ENCODE measurements around the gene VPS26B.
"Not testable (repeated sequence)": the region's sequence is repeated elsewhere in the genome, so short reads cannot be mapped to it uniquely, and the experiment has no call there.

Gene VPS26B

GRCh38 chr11:134248910-134249480 is 24.5 kb downstream of the VPS26B start:
- peaks cover 26% of the 10 kb centered on the region for H3K4me1 ChIP-seq (ENCODE audit: control insufficient read depth, insufficient read depth, low read length)
- peaks cover 65% of the 10 kb centered on the region for H3K36me3 ChIP-seq (ENCODE audit: control insufficient read depth, insufficient read depth, low read length, severe bottlenecking)
- no peaks in the 10 kb centered on the region for H3K9me3 ChIP-seq (ENCODE audit: control insufficient read depth, low read length)
- no peaks in the 10 kb centered on the region for H3K27me3 ChIP-seq (replicated peaks; ENCODE audit: control insufficient read depth, insufficient read depth, low read length)
- no peak overlapping the region for H3K4me3 ChIP-seq (ENCODE audit: low read length)
- DNase-seq (ENCODE audit: low read depth) = no peak
- no peak overlapping the region for H3K9ac ChIP-seq (ENCODE audit: low read length)

DNA sequence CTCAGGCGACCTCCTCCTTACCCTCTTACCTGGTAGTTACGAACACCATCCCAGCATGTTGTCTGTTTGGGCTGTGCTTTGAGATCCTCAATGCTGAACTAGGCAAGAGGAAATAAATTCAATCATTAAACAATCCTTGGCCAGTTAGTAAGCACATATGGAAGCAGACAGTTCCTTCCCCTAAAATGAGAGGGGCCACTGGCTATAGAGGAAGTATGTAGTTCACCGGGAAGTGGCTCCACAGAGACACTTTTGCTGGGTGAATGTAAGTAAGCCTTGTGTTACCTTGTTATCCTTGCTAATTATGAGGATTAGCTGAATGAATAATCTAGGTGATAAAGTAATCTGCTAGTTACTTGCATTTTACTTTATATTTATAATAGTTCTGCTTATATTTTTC is 25.8 kb downstream of the VPS26B start:
- H3K36me3 ChIP-seq (ENCODE audit: control insufficient read depth, insufficient read depth, low read length, severe bottlenecking) = peaks cover 52% of the 10 kb centered on the region
- DNase-seq (ENCODE audit: low read depth) = no peak
- H3K4me1 ChIP-seq (ENCODE audit: control insufficient read depth, insufficient read depth, low read length) = peaks cover 34% of the 10 kb centered on the region
- no peaks in the 10 kb centered on the region for H3K9me3 ChIP-seq (ENCODE audit: control insufficient read depth, low read length)
- H3K4me3 ChIP-seq (ENCODE audit: low read length) = no peak overlapping the region
- H3K9ac ChIP-seq (ENCODE audit: low read length) = peak overlapping the region; percentile 60
- no peaks in the 10 kb centered on the region for H3K27me3 ChIP-seq (replicated peaks; ENCODE audit: control insufficient read depth, insufficient read depth, low read length)

DNA sequence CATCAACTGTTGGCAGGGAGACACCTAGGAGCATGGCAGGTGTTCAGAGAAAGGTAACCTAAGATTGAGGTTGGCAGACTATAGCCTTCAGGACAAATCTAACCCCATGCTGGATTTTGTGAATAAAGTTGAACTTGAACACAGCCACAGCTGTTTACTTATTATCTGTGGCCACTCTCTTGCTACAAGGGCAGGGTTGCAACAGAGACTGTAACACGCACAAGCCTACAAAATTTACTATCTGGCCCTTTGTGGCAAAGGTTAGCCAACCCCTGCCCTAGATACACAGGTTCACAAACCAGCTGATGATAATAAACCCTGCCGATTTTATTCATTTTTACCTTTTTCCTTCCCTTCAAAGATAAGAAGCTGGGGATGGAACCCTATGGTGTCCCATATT is 26.2 kb downstream of the VPS26B start:
- Histone ChIP-seq H3K4me3 (ENCODE audit: low read length) (peak overlapping the region; percentile 55), H3K9ac (ENCODE audit: low read length) (peak overlapping the region; percentile 60), H3K27me3 (replicated peaks; ENCODE audit: control insufficient read depth, insufficient read depth, low read length) (no peaks in the 10 kb centered on the region), H3K9me3 (ENCODE audit: control insufficient read depth, low read length) (no peaks in the 10 kb centered on the region), H3K4me1 (ENCODE audit: control insufficient read depth, insufficient read depth, low read length) (peaks cover 34% of the 10 kb centered on the region), H3K36me3 (ENCODE audit: control insufficient read depth, insufficient read depth, low read length, severe bottlenecking) (peaks cover 48% of the 10 kb centered on the region)
- no peak for DNase-seq (ENCODE audit: low read depth)

GRCh38 chr11:134252346-134253187 is 28.1 kb downstream of the VPS26B start:
- peak; percentile 76 for DNase-seq (ENCODE audit: low read depth)
- H3K36me3 ChIP-seq (ENCODE audit: control insufficient read depth, insufficient read depth, low read length, severe bottlenecking) = peaks cover 34% of the 10 kb centered on the region
- H3K9me3 ChIP-seq (ENCODE audit: control insufficient read depth, low read length) = no peaks in the 10 kb centered on the region
- peak overlapping the region; percentile 97 for H3K4me3 ChIP-seq (ENCODE audit: low read length)
- H3K9ac ChIP-seq (ENCODE audit: low read length) = peak overlapping the region; percentile 89
- H3K27me3 ChIP-seq (replicated peaks; ENCODE audit: control insufficient read depth, insufficient read depth, low read length) = no peaks in the 10 kb centered on the region
- peaks cover 39% of the 10 kb centered on the region for H3K4me1 ChIP-seq (ENCODE audit: control insufficient read depth, insufficient read depth, low read length)

DNA sequence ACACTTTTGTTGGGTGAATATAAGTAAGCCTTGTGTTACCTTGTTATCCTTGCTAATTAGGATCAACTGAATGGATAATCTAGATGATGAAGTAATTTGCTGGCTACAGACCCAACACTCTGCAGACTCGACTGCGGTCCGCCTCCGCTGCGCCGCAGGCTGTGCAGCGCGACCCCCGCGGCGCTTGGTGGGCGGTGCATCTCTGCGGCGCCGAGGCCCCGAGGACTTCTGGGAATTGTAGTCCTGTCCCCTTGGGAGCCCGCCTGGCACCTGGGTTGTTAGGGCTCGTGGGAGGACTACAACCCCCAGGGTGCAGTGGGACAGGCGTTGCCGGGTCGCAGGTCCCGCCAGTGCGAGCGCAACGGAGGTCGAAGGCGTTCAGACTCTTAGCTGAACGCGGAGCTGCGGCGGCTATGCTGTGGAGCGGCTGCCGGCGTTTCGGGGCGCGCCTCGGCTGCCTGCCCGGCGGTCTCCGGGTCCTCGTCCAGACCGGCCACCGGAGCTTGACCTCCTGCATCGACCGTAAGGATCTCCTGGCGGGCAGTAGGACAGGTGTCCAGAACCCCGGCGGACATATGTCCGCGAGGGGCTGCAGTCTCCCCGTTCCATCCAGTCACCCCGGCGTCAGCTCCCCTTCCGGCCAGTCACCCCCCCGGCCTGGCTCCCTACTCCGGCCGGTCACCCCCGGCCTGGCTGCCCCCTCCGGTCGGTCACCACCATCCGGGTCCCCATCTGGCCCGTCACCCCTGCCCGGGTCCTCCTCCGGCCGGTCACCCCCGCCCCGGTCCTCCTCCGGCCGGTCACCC is 28.9 kb downstream of the VPS26B start, which contains the start of the genes ACAD8 and THYN1:
Gene ACAD8 (plus strand): TSS at position 381 of the 806 bp plus-strand sequence. CDS start 33 bp downstream, at position 414.
Gene THYN1 (minus strand): TSS at position 165 of the 806 bp plus-strand sequence. CDS start 470 bp downstream, outside the sequence.
- DNase-seq (ENCODE audit: low read depth) = peak; percentile 99
- Histone ChIP-seq H3K4me3 (ENCODE audit: low read length) (peak within 1 kb of the TSS; percentile 97), H3K4me1 (ENCODE audit: control insufficient read depth, insufficient read depth, low read length) (peaks cover 39% of the 10 kb centered on the region), H3K27me3 (replicated peaks; ENCODE audit: control insufficient read depth, insufficient read depth, low read length) (no peaks in the 10 kb centered on the region), H3K9ac (ENCODE audit: low read length) (peak within 1 kb of the TSS; percentile 89), H3K36me3 (ENCODE audit: control insufficient read depth, insufficient read depth, low read length, severe bottlenecking) (peaks cover 30% of the 10 kb centered on the region), H3K9me3 (ENCODE audit: control insufficient read depth, low read length) (no peaks in the 10 kb centered on the region)

DNA sequence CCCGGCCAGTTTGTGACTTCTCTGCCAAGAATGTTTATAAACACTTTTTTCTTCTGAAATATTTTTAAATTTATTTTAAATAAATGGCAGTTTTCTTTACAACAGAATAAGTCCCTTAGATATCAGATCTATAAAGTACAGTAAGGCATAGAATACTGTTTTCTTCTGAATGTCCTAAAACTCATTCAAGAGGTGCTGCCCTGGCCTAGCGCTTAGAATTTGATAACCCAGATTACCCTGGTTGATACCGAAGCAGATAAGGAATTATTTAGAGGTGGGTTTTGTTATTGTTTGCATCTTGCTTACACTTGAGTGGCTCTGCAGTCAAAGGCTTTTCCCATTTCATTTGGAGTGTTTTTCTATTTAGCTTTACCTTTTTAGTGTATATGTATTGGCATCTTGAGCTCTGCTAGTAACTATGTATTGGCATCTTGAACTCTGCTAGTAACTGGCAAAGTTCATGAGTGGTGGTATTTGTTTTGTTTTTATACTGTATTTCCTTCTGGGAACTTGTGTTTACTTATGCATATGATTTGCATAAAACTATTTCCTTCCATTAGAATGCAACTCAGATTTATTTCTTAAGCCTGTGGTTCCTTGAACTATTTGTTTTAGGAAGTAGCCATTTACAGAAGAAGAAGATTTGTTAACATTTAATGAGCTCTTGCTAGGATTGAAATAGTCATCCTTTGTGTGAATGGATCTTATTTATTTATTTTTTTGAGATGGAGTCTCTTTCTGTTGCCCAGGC is 30.1 kb downstream of the VPS26B start:
- Histone ChIP-seq H3K4me3 (ENCODE audit: low read length) (peak overlapping the region; percentile 97), H3K9ac (ENCODE audit: low read length) (peak overlapping the region; percentile 89)
- DNase-seq (ENCODE audit: low read depth) = no peak

DNA sequence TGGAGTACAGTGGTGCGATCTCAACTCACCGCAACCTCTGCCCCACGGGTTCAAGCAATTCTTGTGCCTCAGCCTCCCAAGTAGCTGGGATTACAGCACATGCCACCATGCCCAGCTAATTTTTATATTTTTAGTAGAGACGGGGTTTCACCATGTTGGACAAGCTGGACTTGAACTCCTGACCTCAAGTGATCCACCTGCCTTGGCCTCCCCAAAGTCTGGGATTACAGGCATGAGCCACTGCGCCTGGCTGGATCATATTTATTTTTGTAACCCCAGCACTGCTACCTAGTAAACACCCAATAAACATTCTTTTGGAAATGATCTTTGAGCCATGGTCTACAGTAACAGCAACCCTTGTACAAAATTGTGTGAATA is 30.7 kb downstream of the VPS26B start:
- H3K27me3 ChIP-seq (replicated peaks; ENCODE audit: control insufficient read depth, insufficient read depth, low read length); H3K9me3 ChIP-seq (ENCODE audit: control insufficient read depth, low read length); H3K9ac ChIP-seq (ENCODE audit: low read length); DNase-seq (ENCODE audit: low read depth); H3K4me3 ChIP-seq (ENCODE audit: low read length): not testable (repeated sequence)
- H3K4me1 ChIP-seq (ENCODE audit: control insufficient read depth, insufficient read depth, low read length) = peaks cover 33% of the 10 kb centered on the region
- peaks cover 30% of the 10 kb centered on the region for H3K36me3 ChIP-seq (ENCODE audit: control insufficient read depth, insufficient read depth, low read length, severe bottlenecking)

More for the DNA sequence above, 30.1 kb downstream of the VPS26B start:
- H3K9me3 ChIP-seq (ENCODE audit: control insufficient read depth, low read length) = no peaks in the 10 kb centered on the region
- no peaks in the 10 kb centered on the region for H3K27me3 ChIP-seq (replicated peaks; ENCODE audit: control insufficient read depth, insufficient read depth, low read length)
- peaks cover 39% of the 10 kb centered on the region for H3K4me1 ChIP-seq (ENCODE audit: control insufficient read depth, insufficient read depth, low read length)
- peaks cover 30% of the 10 kb centered on the region for H3K36me3 ChIP-seq (ENCODE audit: control insufficient read depth, insufficient read depth, low read length, severe bottlenecking)

- Histone ChIP-seq H3K9me3 (ENCODE audit: control insufficient read depth, low read length) (no peaks in the 10 kb centered on the region), H3K27me3 (replicated peaks; ENCODE audit: control insufficient read depth, insufficient read depth, low read length) (no peaks in the 10 kb centered on the region), H3K4me3 (ENCODE audit: low read length) (no peak overlapping the region), H3K4me1 (ENCODE audit: control insufficient read depth, insufficient read depth, low read length) (peaks cover 17% of the 10 kb centered on the region), H3K36me3 (ENCODE audit: control insufficient read depth, insufficient read depth, low read length, severe bottlenecking) (peaks cover 46% of the 10 kb centered on the region), H3K9ac (ENCODE audit: low read length) (no peak overlapping the region)
- DNase-seq (ENCODE audit: low read depth) = no peak
Observed at GRCh38 chr11:134257101-134257500, 32.6 kb downstream of the VPS26B start.

GRCh38 chr11:134258577-134258976 is 34.1 kb downstream of the VPS26B start:
- peaks cover 61% of the 10 kb centered on the region for H3K36me3 ChIP-seq (ENCODE audit: control insufficient read depth, insufficient read depth, low read length, severe bottlenecking)
- no peak overlapping the region for H3K9ac ChIP-seq (ENCODE audit: low read length)
- H3K27me3 ChIP-seq (replicated peaks; ENCODE audit: control insufficient read depth, insufficient read depth, low read length) = no peaks in the 10 kb centered on the region
- no peak for DNase-seq (ENCODE audit: low read depth)
- H3K9me3 ChIP-seq (ENCODE audit: control insufficient read depth, low read length) = no peaks in the 10 kb centered on the region
- peaks cover 13% of the 10 kb centered on the region for H3K4me1 ChIP-seq (ENCODE audit: control insufficient read depth, insufficient read depth, low read length)
- H3K4me3 ChIP-seq (ENCODE audit: low read length) = no peak overlapping the region

DNA sequence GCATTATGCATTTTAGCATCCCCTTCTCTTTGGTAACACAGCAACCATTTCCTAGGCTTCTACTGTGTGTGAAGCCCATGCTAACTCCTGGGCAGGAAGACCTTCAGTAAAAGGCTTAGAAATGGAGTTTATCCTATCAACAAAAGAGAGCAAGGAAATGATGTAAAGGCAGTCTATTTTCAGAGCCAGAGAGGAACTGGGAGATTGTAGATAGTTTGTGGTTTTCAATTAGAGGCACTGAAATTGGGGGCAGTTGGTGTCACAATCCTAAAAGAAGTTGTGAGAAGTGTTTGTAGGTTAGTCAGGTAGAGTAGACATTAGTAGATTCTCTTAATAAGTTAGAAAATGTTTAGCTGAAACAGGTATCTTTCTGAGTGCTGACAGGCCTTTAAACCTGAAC is 36.0 kb downstream of the VPS26B start:
- Histone ChIP-seq H3K36me3 (ENCODE audit: control insufficient read depth, insufficient read depth, low read length, severe bottlenecking) (peaks cover 70% of the 10 kb centered on the region), H3K9me3 (ENCODE audit: control insufficient read depth, low read length) (no peaks in the 10 kb centered on the region), H3K27me3 (replicated peaks; ENCODE audit: control insufficient read depth, insufficient read depth, low read length) (no peaks in the 10 kb centered on the region), H3K4me1 (ENCODE audit: control insufficient read depth, insufficient read depth, low read length) (peaks cover 5% of the 10 kb centered on the region), H3K4me3 (ENCODE audit: low read length) (no peak overlapping the region), H3K9ac (ENCODE audit: low read length) (no peak overlapping the region)
- DNase-seq (ENCODE audit: low read depth) = no peak
